GM13976 (cell line): ENCODE measurements around the gene KIFAP3.

Experiments
- DNase-seq: peaks from one replicate; pipeline ENCODE4 v3.0.0; 2012; ENCODE audit warnings: low spot score
- in situ Hi-C: fragments of 300-500 bp; cut with MboI; formaldehyde crosslinking; loops from one replicate; pipeline ENCODE4 v1.12.0; 2022; ENCODE audit warnings: low sequenced_read_pairs, mixed read lengths, inconsistent platforms; ENCODE audit not compliant: unreplicated experiment
- TF ChIP-seq, protein P1 (sequence below): IDR thresholded peaks from 2 replicates; pipeline ENCODE4 v1.5.1; 2012; ENCODE audit warnings: borderline replicate concordance, mild to moderate bottlenecking; ENCODE audit not compliant: insufficient read depth; ENCODE audit errors: extremely low read depth, missing control alignments, control extremely low read depth

The KIFAP3 gene

DNA sequence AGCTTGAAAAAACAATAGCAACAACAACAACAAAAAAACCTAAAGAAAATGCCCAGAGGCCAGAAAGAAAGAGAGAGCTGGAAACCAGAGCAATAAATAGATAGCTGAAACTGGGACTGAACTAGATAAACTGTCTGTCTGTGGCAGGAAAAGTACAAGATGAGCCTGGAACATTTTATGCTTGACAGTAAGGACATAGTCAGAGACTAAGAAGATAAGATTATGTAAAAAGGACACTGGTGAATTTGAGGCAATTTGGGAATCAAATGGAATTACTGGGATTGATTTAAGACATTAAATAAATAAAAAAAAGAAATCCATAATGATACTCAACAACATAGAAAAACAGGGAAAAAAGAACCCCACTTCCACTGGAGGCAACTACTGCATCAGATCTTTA lies 1.7 kb upstream of the KIFAP3 start:
- in situ Hi-C loops: no loop called here
- TF ChIP-seq, protein P1, sequence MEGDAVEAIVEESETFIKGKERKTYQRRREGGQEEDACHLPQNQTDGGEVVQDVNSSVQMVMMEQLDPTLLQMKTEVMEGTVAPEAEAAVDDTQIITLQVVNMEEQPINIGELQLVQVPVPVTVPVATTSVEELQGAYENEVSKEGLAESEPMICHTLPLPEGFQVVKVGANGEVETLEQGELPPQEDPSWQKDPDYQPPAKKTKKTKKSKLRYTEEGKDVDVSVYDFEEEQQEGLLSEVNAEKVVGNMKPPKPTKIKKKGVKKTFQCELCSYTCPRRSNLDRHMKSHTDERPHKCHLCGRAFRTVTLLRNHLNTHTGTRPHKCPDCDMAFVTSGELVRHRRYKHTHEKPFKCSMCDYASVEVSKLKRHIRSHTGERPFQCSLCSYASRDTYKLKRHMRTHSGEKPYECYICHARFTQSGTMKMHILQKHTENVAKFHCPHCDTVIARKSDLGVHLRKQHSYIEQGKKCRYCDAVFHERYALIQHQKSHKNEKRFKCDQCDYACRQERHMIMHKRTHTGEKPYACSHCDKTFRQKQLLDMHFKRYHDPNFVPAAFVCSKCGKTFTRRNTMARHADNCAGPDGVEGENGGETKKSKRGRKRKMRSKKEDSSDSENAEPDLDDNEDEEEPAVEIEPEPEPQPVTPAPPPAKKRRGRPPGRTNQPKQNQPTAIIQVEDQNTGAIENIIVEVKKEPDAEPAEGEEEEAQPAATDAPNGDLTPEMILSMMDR: no peak
- DNase-seq: no peak

DNA sequence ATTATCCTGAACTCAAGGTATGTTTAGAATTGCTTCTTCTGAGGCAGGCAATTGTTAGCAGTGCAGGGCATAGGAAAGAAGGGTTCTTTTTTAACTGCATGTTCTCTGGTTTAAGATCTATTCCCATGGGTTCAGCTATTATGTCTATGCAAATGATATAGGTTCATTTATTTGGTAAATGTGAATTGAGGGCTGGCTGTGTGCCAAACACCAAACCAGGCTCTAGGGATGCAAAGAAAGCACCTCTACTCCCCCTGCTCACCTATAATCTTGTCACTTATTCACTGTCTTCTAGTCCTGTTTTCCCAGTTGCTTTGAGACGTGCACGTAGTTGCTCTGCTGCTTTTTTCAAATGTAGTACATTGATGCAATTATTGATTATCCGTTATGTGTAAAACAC lies 691 bp upstream of the KIFAP3 start:
- TF ChIP-seq, protein P1: no peak
- DNase-seq: no peak
- in situ Hi-C loops: no loop called here

DNA sequence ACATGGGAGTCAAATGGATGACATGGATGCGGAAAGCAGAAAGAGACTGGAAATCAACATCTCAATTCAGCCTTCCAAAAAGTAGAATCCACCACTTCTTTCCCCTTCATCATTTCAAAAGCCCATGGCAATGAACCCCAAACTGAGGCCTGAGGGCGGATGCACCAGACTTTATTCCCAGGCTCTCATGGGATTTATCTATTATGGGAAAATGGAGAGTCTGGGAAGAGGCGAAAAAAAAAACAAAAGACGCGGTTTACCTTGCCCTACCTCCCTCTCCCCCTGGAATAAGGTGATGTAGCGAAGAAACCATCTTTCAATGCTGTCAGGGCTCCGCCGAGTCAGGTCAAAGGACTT lies 624 bp downstream of the KIFAP3 start:
- in situ Hi-C loops: no loop called here
- no peak for DNase-seq
- TF ChIP-seq, protein P1: no peak

DNA sequence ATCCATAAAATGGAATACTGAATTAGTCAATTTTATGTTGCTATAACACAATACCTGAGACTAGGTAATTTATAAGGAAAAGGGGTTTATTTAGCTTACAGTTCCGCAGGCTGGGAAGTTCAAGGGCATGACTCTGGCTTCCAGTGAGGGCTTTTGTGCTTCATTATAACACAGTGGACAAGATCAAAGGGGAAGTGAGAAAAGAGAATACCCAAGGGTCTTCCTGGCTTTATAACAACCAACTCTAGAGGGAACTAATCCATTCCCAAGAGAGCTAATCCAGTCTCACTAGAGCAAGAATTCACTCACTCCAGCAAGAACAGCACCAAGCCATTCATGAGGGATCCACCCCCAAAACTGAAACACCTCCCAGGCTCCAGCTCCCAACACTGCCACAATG lies 3.1 kb downstream of the KIFAP3 start:
- in situ Hi-C loops: no loop called here
- TF ChIP-seq, protein P1: no peak
- no peak for DNase-seq

DNA sequence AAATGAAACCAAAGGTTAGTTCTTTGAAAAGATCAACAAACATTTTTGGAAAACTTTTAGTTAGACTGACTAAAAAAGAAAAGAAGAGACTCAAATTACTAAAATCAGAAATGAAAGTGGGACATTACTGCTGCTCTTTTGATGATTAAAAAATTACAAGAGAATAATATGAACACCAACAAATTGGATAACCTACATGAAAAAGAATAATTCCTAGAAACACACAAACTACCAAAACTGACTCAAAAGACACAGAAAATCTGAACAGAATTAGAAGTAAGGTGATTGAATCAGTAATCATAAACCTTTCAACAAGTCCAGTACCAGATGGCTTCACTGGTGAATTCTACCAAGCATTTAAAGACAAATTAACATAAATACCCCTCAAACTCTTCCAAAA lies 5.6 kb downstream of the KIFAP3 start:
- in situ Hi-C loops: no loop called here
- TF ChIP-seq, protein P1: no peak
- no peak for DNase-seq

DNA sequence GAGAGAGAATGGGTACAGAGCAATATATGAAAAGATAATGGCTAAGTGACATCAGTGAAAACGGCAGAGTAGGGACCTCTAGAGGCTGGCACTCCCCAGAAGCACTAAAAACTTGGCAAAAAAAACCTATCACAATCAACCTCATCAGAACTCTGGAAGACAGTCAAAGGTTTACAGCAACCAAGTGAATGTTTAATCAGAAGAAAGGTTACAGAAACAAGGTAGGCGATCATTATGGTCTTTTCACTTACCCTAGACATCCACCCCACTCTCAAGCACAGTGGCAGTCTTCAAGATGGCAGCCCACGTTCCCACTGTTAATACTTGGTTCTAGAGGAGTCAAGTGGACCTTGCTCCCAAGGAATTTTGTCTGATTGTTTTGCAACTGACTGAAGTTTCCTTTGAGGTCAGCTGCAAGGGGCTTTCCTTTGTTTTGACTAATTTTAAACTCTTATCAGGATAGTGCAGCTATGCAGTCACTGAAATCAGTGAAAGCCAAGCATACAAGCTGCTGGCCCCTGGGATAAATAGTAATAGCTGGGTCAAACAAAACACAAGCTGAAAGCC lies 7.2 kb downstream of the KIFAP3 start:
- TF ChIP-seq, protein P1: no peak
- in situ Hi-C loops: no loop called here
- DNase-seq: no peak

DNA sequence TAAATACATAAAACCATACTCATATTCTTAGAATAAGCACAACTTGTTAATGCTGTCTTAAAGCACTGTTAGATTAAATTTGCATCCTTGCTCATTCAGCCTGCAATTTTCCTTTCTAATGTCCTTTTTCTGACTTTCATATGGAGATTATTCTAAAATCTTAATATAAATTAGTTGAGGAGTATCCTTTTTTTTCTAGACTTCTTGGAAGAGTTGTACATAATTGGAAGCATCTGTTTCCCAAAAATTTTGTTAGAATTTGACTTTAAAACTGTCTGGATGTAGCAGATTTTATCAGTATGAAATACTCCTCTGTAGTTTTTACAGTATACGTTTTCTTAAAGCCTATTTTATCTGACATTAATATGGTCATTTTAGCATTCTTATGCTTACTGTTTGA lies 9.7 kb downstream of the KIFAP3 start:
- TF ChIP-seq, protein P1: no peak
- DNase-seq: no peak
- in situ Hi-C loops: no loop called here
